Vagina (tissue), 2 donors: ENCODE measurements around the gene GSTA2.

Experiments used
- CTCF ChIP-seq, 3 experiments: fragments of 450-650 bp in 2 of 3; fragments of 200-600 bp in 1 of 3; sonication (generic) in 1 of 3; IDR thresholded peaks; one replicate each; pipeline ENCODE4 v1.5.1; 2017 to 2019; ENCODE audit warnings: antibody characterized with exemption in 3 of 3, mild to moderate bottlenecking in 2 of 3, moderate library complexity in 2 of 3
- POLR2A ChIP-seq, 2 donors: fragments of 450-650 bp; IDR thresholded peaks; one replicate each; pipeline ENCODE4 v1.6.1; 2017; ENCODE audit warnings: antibody characterized with exemption in 2 of 2, mild to moderate bottlenecking in 2 of 2, moderate library complexity in 2 of 2
- POLR2AphosphoS5 ChIP-seq, 2 donors: sonication (generic); formaldehyde crosslinking; IDR thresholded peaks; one replicate each; pipeline ENCODE4 v1.9.0; 2017; ENCODE audit warnings: antibody characterized with exemption in 2 of 2, mild to moderate bottlenecking in 2 of 2, low read depth in 1 of 2; ENCODE audit not compliant: insufficient read depth in 1 of 2

GRCh38 chr6:52704060-52704459, 59.2 kb downstream of the GSTA2 start:
- TF ChIP-seq POLR2A (IDR thresholded peaks at IDR 0.05) (no peak), CTCF (IDR thresholded peaks at IDR 0.05) (no peak), POLR2AphosphoS5 (IDR thresholded peaks at IDR 0.05; ENCODE audit: insufficient read depth in 1 of 2, low read depth in 1 of 2) (no peak)
